ENCODE data around the gene PCDHGC3. TPM values are rescaled to one million over a fixed set of nuclear protein-coding genes. Genes with fewer than 3 reads are reported as not detected.

PCDHGC3 gene
- total and polyA plus RNA-seq, 7 donors: 7.3 to 25.2 (median 10.4) TPM

GRCh38 chr5:141517880-141518617 lies 42.3 kb downstream of the PCDHGC3 start:
- intact Hi-C loops (cut with DNase I): no loop called here
- TF ChIP-seq CTCF (IDR thresholded peaks at IDR 0.05): no peak
- peaks cover 7 to 54% of the 10 kb centered on the region in 2 donors for H3K36me3 ChIP-seq (ENCODE audit: insufficient read depth in 1 of 2, low read depth in 1 of 2)
- H3K9me3 ChIP-seq: no peaks in the 10 kb centered on the region
- DNase-seq (no peak), ATAC-seq (peak in 1 of 4 donors; percentile 17)
- no peak overlapping the region for H3K4me3 ChIP-seq
- H3K27me3 ChIP-seq (ENCODE audit: insufficient read depth in 3 of 3, low read length in 2 of 3): no peaks in the 10 kb centered on the region
- WGBS, 3 donors: 43 to 45% (median 45%) methylated on average over 11 of the region's 11 CpGs
- H3K27ac ChIP-seq: peak overlapping the region; percentile 90
- H3K4me1 ChIP-seq: peaks cover 86% of the 10 kb centered on the region

GRCh38 chr5:141518618-141519015 lies 42.9 kb downstream of the PCDHGC3 start:
- Histone ChIP-seq H3K27me3 (ENCODE audit: insufficient read depth in 3 of 3, low read length in 2 of 3) (no peaks in the 10 kb centered on the region), H3K4me3 (no peak overlapping the region), H3K36me3 (ENCODE audit: insufficient read depth in 1 of 2, low read depth in 1 of 2) (peaks cover 7 to 60% of the 10 kb centered on the region in 2 donors), H3K4me1 (peaks cover 90% of the 10 kb centered on the region), H3K9me3 (no peaks in the 10 kb centered on the region), H3K27ac (peak overlapping the region; percentile 90)
- 86 to 95% (median 87%) methylated on average over 1 of the region's 1 CpG for WGBS, 3 donors
- intact Hi-C loops (cut with DNase I): no loop called here
- ATAC-seq (no peak), DNase-seq (no peak)
- TF ChIP-seq CTCF (IDR thresholded peaks at IDR 0.05): no peak

GRCh38 chr5:141519605-141520565 lies 44.1 kb downstream of the PCDHGC3 start:
- no peaks in the 10 kb centered on the region for H3K9me3 ChIP-seq
- no peak for ATAC-seq

More at GRCh38 chr5:141519605-141520565, 44.1 kb downstream of the PCDHGC3 start:
- no peak for DNase-seq
- intact Hi-C loops (cut with DNase I): loop anchor here (5.0 kb wide), 2 partner anchors 37 to 98 kb away; partner anchors contain the start of gene PCDHGA11 (in 1 of the 2)
- peak overlapping the region; percentile 90 for H3K27ac ChIP-seq
- peaks cover 7 to 66% of the 10 kb centered on the region in 2 donors for H3K36me3 ChIP-seq (ENCODE audit: insufficient read depth in 1 of 2, low read depth in 1 of 2)
- H3K4me3 ChIP-seq: no peak overlapping the region
- 70 to 81% (median 75%) methylated on average over 3 of the region's 3 CpGs for WGBS, 3 donors
- H3K4me1 ChIP-seq: peaks cover 88% of the 10 kb centered on the region
- no peak for TF ChIP-seq CTCF (IDR thresholded peaks at IDR 0.05)
- no peaks in the 10 kb centered on the region for H3K27me3 ChIP-seq (ENCODE audit: insufficient read depth in 3 of 3, low read length in 2 of 3)

Measured in psoas muscle (tissue), 8 donors.